Measurements from ENCODE around the gene IL12RB2.

DNA sequence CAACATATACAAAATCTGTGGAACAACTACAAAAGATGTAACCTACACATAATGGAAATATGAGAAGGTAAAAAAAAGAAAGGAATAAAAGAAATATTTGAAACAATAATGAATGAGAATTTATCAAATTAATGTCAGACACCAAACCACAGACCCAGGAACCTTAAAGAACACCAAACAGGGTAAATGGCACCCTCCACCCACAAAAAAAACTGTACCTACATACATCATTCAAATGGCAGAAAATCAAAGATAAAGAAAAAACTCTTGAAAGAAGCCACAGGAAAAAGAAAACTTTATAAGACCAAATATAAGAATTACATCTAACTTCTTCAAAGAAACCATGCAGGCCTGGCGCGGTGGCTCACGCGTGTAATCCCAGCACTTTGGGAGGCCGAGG lies 54.0 kb downstream of the IL12RB2 start:
- TF ChIP-seq EZH2 (IDR thresholded peaks at IDR 0.05; ENCODE audit: borderline replicate concordance, low read length), result no peak
- TF ChIP-seq, protein P1, sequence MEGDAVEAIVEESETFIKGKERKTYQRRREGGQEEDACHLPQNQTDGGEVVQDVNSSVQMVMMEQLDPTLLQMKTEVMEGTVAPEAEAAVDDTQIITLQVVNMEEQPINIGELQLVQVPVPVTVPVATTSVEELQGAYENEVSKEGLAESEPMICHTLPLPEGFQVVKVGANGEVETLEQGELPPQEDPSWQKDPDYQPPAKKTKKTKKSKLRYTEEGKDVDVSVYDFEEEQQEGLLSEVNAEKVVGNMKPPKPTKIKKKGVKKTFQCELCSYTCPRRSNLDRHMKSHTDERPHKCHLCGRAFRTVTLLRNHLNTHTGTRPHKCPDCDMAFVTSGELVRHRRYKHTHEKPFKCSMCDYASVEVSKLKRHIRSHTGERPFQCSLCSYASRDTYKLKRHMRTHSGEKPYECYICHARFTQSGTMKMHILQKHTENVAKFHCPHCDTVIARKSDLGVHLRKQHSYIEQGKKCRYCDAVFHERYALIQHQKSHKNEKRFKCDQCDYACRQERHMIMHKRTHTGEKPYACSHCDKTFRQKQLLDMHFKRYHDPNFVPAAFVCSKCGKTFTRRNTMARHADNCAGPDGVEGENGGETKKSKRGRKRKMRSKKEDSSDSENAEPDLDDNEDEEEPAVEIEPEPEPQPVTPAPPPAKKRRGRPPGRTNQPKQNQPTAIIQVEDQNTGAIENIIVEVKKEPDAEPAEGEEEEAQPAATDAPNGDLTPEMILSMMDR (IDR thresholded peaks at IDR 0.05; ENCODE audit: low read length), result no peak
